GM13976 (cell line): ENCODE measurements around the gene KCNIP1.

Experiments used
- DNase-seq: peaks from one replicate; pipeline ENCODE4 v3.0.0; 2012; ENCODE audit warnings: low spot score
- in situ Hi-C: fragments of 300-500 bp; cut with MboI; formaldehyde crosslinking; loops from one replicate; pipeline ENCODE4 v1.12.0; 2022; ENCODE audit warnings: low sequenced_read_pairs, mixed read lengths, inconsistent platforms; ENCODE audit not compliant: unreplicated experiment
- TF ChIP-seq, protein P1 (sequence below): IDR thresholded peaks from 2 replicates; pipeline ENCODE4 v1.5.1; 2012; ENCODE audit warnings: borderline replicate concordance, mild to moderate bottlenecking; ENCODE audit not compliant: insufficient read depth; ENCODE audit errors: extremely low read depth, missing control alignments, control extremely low read depth

Gene KCNIP1

DNA sequence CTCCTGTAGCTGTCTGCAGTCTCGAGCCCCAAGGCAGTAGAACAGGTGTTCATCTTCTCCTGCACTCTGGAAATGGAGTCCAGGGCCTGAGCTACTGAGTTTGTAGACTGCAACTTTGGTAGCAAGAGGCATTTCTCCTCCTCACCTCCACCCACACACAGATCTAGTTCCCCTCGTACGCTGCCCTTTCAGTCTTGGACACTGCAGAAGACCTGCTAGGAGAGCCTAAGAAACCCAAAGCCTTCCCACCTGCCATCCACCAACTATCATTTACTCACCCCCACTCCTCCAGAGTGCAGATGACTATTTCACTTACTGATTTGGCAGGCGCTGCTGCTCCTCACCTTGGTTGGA lies 59.0 kb downstream of the KCNIP1 start:
- TF ChIP-seq, protein P1, sequence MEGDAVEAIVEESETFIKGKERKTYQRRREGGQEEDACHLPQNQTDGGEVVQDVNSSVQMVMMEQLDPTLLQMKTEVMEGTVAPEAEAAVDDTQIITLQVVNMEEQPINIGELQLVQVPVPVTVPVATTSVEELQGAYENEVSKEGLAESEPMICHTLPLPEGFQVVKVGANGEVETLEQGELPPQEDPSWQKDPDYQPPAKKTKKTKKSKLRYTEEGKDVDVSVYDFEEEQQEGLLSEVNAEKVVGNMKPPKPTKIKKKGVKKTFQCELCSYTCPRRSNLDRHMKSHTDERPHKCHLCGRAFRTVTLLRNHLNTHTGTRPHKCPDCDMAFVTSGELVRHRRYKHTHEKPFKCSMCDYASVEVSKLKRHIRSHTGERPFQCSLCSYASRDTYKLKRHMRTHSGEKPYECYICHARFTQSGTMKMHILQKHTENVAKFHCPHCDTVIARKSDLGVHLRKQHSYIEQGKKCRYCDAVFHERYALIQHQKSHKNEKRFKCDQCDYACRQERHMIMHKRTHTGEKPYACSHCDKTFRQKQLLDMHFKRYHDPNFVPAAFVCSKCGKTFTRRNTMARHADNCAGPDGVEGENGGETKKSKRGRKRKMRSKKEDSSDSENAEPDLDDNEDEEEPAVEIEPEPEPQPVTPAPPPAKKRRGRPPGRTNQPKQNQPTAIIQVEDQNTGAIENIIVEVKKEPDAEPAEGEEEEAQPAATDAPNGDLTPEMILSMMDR = no peak
- no peak for DNase-seq
- in situ Hi-C loops = no loop called here

DNA sequence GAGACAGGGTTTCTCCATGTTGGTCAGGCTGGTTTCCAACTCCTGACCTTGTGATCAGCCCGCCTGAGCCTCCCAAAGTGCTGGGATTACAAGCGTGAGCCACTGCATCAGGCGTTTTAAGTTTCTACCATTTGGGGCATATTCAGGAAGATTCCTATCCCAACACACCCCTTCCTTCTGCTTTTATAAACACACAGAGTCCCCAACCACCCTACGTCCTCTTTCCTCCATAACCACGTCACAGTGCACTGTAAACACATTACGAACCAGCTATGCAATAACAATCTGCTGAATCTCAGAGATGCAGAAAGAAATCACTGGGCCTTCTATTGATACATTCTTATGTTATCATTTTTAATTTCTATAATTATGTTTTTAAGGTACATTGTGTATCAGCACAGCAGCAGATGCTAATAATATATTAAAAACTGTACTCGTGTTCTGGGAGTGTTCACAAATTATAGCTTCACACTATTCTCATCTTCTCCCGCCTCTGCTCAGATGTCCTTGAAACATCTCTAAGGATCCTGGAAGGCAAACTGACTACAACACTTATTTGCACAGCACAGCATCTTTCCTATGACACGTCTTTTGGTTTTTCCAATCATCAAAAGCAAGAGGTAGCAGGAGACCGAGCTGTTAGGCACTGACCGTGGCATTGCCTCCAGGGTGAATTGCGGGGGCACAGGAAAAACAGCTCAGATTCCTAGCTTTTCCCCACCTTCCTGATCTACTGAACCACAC lies 60.2 kb downstream of the KCNIP1 start:
- in situ Hi-C loops = no loop called here
- DNase-seq = no peak
- TF ChIP-seq, protein P1 = no peak

DNA sequence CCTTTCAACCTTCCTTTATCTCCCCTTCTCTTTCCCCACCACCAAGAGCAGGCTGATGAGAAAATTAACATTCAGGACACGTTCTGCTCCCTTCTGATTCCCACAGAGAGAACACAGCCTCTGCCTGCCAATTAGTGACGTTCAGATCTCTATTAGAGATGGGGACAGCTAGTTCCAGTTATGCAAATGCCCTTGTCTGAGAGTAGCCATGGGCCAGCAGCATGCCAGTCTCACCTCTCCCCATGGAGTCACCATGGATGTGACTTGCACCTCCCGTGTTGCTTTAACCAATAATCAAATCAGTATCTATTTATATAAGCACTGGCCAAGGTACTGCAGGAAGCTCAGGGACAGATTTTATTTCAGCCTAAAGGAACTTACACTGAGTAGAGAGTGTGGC lies 61.3 kb downstream of the KCNIP1 start:
- no peak for DNase-seq
- TF ChIP-seq, protein P1 = no peak
- in situ Hi-C loops = no loop called here

DNA sequence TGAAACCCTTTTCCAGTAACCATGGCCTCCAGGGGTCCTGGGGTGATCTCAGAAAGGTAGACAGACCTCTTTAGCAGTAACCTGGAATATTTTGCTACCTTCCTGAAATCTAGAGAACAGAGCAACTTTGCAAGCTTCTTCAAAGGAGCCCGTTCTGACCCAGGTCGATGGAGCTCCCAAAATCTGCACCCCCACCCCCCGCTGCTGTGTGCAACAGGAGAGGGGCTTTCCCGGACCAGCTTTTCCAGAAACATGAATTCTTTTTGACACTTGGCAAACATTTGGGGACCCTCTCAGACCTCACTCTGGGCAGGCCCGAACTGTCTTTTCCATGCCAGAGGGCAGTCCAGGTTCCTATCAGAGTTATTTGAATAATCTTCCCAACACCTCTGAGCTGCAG lies 65.3 kb downstream of the KCNIP1 start:
- in situ Hi-C loops = no loop called here
- no peak for DNase-seq
- TF ChIP-seq, protein P1 = no peak

DNA sequence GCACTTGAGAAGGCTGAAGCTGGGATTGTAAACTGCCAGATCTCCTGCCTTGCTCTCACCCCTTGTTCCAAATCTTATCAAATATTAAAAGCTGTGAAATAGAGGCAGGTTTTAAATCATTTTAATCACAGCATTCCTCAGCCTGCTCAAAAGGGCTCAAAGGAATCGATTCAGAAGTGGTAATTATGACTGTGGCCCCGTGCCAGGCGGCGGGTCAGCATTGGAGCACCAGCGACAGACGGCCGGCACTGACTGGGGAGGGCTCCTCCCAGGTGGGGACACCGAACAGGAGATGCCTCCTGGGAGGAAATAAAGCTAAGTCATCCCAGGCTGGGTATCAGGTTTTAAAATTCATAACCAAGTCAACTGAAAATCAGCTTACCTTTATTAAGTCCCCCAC lies 66.7 kb downstream of the KCNIP1 start:
- no peak for DNase-seq
- TF ChIP-seq, protein P1 = no peak
- in situ Hi-C loops = no loop called here

DNA sequence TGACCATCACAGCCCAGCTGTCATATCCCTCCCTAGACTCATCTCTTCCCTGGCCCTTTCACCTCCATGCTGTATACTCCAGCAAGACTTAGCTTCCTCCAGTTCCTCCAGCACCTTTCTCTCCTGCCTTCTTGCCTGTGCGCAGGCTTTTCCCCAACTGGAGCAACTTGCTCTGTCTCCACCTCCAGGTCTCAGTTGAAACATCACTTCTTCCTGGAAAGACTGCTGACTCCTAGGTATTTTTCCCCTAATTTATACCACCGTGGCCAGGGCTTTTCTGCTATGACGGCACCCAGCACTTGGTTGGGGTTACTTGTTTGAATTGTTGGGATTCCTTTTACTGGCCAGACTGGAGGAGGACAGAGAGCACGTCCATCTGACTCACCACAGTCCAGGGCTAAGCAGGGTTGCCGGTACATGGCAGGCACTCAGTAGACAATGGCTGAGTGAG lies 67.5 kb downstream of the KCNIP1 start:
- no peak for DNase-seq
- in situ Hi-C loops = no loop called here
- TF ChIP-seq, protein P1 = no peak
